ENCODE measurements around the gene THOC6.

The THOC6 gene

GRCh38 chr16:3017794-3018506, 5.9 kb upstream of the THOC6 start, which contains the start of gene CLDN6:
Gene CLDN6 (minus strand): TSS chr16:3018183. CDS start chr16:3016021, 2,162 bp downstream.
- peak; percentile 45 for DNase-seq

GRCh38 chr16:3019594-3020246, 4.1 kb upstream of the THOC6 start:
- DNase-seq: no peak

GRCh38 chr16:3020247-3020603, 3.6 kb upstream of the THOC6 start, which contains the start of gene TNFRSF12A:
Gene TNFRSF12A (plus strand): TSS chr16:3020368. CDS start chr16:3020398, 30 bp downstream.
- DNase-seq: peak; percentile 28

GRCh38 chr16:3020604-3021448, 3.0 kb upstream of the THOC6 start:
- DNase-seq: no peak

GRCh38 chr16:3021449-3022207, 2.2 kb upstream of the THOC6 start:
- DNase-seq: peak; percentile 30

- no peak for DNase-seq
These were observed 1.6 kb upstream of the THOC6 start for GRCh38 chr16:3022208-3022683.

GRCh38 chr16:3022684-3023414, 986 bp upstream of the THOC6 start:
- DNase-seq: no peak

- DNase-seq: no peak
These were observed 493 bp upstream of the THOC6 start for GRCh38 chr16:3023415-3023668.

- no peak for DNase-seq
These were observed 1.5 kb downstream of the THOC6 start for GRCh38 chr16:3025032-3026002.

- no peak for DNase-seq
These were observed 2.2 kb downstream of the THOC6 start for GRCh38 chr16:3026003-3026378.

- no peak for DNase-seq
These were observed 3.0 kb downstream of the THOC6 start for GRCh38 chr16:3026609-3027488.

GRCh38 chr16:3027489-3027795, 3.6 kb downstream of the THOC6 start:
- DNase-seq: no peak

GRCh38 chr16:3027983-3028715, 4.3 kb downstream of the THOC6 start:
- DNase-seq: peak; percentile 81

GRCh38 chr16:3028716-3029319, 5.0 kb downstream of the THOC6 start:
- no peak for DNase-seq

GRCh38 chr16:3029491-3030221, 5.8 kb downstream of the THOC6 start:
- DNase-seq: no peak

GRCh38 chr16:3030222-3031212, 6.7 kb downstream of the THOC6 start:
- DNase-seq: no peak

GRCh38 chr16:3032624-3033023, 8.8 kb downstream of the THOC6 start:
- no peak for DNase-seq

All from NCI-H1092 (cell line).